ENCODE measurements around the gene USP10. TPM values are rescaled to one million over a fixed set of nuclear protein-coding genes. Genes with fewer than 3 reads are reported as not detected.

Gene USP10
- total RNA-seq, 1 experiment from 2014 or later: 203 TPM

DNA sequence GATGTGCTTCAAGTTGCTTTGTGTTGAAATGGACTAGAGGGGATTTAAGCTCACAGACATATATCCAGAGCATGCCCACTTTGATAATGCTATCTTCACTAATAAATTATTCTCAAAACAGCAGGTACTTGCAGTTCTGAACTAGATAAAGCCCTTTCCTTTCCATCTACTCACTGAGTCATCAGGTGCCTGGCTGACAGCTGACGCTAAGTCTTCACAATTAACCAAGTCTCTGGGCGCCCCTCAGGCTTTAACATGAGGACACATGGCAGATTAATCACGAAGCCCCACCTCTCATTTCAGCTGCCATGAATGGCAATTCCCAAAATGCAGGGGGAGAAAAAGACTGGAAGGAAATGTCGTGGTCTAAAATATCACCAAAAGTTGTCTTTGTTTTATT lies 90.5 kb downstream of the USP10 start:
- Histone ChIP-seq H4K5ac (ENCODE audit: insufficient read length, low read depth, low read length) (no peak overlapping the region), H2BK5ac (ENCODE audit: insufficient read length, low read length) (no peak overlapping the region), H3T11ph (ENCODE audit: low read length) (no peak overlapping the region), H4K8ac (replicated peaks; ENCODE audit: insufficient read length, low read depth, low read length) (no peak overlapping the region), H4K20me1 (ENCODE audit: control insufficient read depth, insufficient read depth, insufficient read length) (no peaks in the 10 kb centered on the region), H4K91ac (ENCODE audit: insufficient read length, low read depth, low read length) (no peak overlapping the region), H2BK12ac (ENCODE audit: insufficient read length, low read depth, low read length) (no peak overlapping the region), H2AK5ac (ENCODE audit: insufficient read length, low read length) (no peak overlapping the region), H3K27ac (ENCODE audit: insufficient read length, low read depth, low read length) (no peak overlapping the region), H3K56ac (ENCODE audit: insufficient read length, low read depth, low read length) (no peak overlapping the region), H3K4me1 (ENCODE audit: insufficient read depth, low read length) (no peaks in the 10 kb centered on the region), H3K9ac (ENCODE audit: extremely low read depth, insufficient read length, low read length) (no peak overlapping the region), H3K4ac (ENCODE audit: low read depth, low read length) (no peak overlapping the region), H3K18ac (ENCODE audit: insufficient read length, low read depth, low read length) (no peak overlapping the region), H3K4me2 (ENCODE audit: insufficient read depth, insufficient read length, low read length) (no peak overlapping the region), H2BK15ac (ENCODE audit: low read depth, low read length) (no peak overlapping the region), H3K79me1 (ENCODE audit: insufficient read depth, low read depth, low read length, poor library complexity, severe bottlenecking) (no peaks in the 10 kb centered on the region), H3K23ac (ENCODE audit: insufficient read length, low read depth, low read length) (no peak overlapping the region), H2BK120ac (ENCODE audit: low read depth, low read length, poor library complexity, severe bottlenecking) (no peak overlapping the region), H3K14ac (ENCODE audit: insufficient read depth, low read length) (no peak overlapping the region), H3K27me3 (ENCODE audit: insufficient read depth, low read length) (no peaks in the 10 kb centered on the region), H2BK20ac (ENCODE audit: low read depth, low read length, poor library complexity, severe bottlenecking) (no peak overlapping the region), H2AFZ (ENCODE audit: low read length) (no peak overlapping the region), H3K23me2 (ENCODE audit: insufficient read length, low read depth, low read length, poor library complexity, severe bottlenecking) (no peaks in the 10 kb centered on the region), H3K9me3 (ENCODE audit: control insufficient read depth, low read depth, low read length) (no peaks in the 10 kb centered on the region), H3K79me2 (ENCODE audit: insufficient read depth, low read length) (no peaks in the 10 kb centered on the region)
- no peaks in the 10 kb centered on the region for H3K36me3 Mint-ChIP-seq (ENCODE audit: insufficient read depth in 1 of 3, low read depth in 3 of 3)
- no peaks in the 10 kb centered on the region for H3K9me3 Mint-ChIP-seq
- DNase-seq: no peak
- H3K4me1 Mint-ChIP-seq: 0 out of 4 replicates have a peak, but pooled peaks cover 0 to 2% of the 10 kb centered on the region in 2 experiments
- no CpG with 5 or more reads among the region's 4 CpGs for WGBS (ENCODE audit: extremely low coverage, insufficient read length, low lambda C conversion rate)
- H3K27me3 Mint-ChIP-seq (ENCODE audit: low read depth): no peaks in the 10 kb centered on the region
- no peak for TF ChIP-seq CTCF (conservative IDR thresholded peaks at IDR 0.05)
- H3K27ac Mint-ChIP-seq: no peak overlapping the region
- no peak overlapping the region for H3K4me3 Mint-ChIP-seq

Data from H9 (cell line).